ENCODE results near the gene DOK3.

The DOK3 gene

DNA sequence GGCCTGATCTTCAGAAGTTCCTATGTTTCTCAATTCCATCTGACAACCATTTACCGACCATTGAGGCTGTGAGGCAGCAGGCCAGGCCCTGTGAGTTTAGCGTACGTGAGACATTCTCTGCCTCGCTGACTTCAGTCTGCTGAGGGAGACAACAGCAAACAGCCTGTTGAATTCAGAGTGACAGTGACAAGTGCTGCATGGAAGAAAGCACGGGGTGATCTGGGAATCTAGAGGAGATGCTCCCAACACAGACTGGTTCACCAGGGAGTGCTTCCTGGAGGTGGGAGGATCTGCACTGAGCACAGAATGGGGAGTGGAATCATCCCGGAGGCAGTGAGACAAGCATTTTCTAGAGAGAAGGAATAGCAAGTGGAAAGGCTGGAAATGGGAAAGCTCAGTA lies 17.2 kb upstream of the DOK3 start:
- Histone ChIP-seq H3K36me3 (ENCODE audit: control insufficient read depth, insufficient read depth, low read length) (peaks cover 40% of the 10 kb centered on the region), H3K27me3 (replicated peaks; ENCODE audit: control insufficient read depth, insufficient read depth, low read length) (no peaks in the 10 kb centered on the region), H3K4me3 (replicated peaks; ENCODE audit: low read depth, low read length) (no peak overlapping the region)
- DNase-seq (ENCODE audit: extremely low read depth, insufficient read length) = no peak
- TF ChIP-seq, protein P1, sequence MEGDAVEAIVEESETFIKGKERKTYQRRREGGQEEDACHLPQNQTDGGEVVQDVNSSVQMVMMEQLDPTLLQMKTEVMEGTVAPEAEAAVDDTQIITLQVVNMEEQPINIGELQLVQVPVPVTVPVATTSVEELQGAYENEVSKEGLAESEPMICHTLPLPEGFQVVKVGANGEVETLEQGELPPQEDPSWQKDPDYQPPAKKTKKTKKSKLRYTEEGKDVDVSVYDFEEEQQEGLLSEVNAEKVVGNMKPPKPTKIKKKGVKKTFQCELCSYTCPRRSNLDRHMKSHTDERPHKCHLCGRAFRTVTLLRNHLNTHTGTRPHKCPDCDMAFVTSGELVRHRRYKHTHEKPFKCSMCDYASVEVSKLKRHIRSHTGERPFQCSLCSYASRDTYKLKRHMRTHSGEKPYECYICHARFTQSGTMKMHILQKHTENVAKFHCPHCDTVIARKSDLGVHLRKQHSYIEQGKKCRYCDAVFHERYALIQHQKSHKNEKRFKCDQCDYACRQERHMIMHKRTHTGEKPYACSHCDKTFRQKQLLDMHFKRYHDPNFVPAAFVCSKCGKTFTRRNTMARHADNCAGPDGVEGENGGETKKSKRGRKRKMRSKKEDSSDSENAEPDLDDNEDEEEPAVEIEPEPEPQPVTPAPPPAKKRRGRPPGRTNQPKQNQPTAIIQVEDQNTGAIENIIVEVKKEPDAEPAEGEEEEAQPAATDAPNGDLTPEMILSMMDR (IDR thresholded peaks at IDR 0.05; ENCODE audit: insufficient read depth, low read length, poor library complexity, severe bottlenecking) = no peak

DNA sequence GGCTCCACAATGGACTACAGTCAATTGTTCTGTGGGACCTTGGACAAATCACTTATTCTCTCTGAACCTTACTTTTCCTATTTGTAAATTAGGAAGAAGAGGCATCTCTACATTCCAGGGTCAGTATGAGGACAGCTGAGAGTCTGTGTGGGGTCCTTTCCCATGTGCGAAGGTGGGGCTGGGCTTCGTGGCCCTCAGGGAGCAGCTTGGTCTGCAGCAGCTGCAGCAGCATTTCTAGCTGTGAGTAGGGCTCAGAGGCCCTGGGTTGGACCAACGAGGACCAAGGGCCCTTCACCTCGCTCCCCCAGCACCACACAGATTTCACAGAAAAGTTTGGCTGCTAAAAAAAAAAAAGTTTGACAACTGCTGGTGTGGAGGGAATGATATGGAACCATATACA lies 16.6 kb upstream of the DOK3 start:
- no peak for DNase-seq (ENCODE audit: extremely low read depth, insufficient read length)
- Histone ChIP-seq H3K4me3 (replicated peaks; ENCODE audit: low read depth, low read length) (no peak overlapping the region), H3K27me3 (replicated peaks; ENCODE audit: control insufficient read depth, insufficient read depth, low read length) (no peaks in the 10 kb centered on the region), H3K36me3 (ENCODE audit: control insufficient read depth, insufficient read depth, low read length) (peaks cover 43% of the 10 kb centered on the region)
- TF ChIP-seq, protein P1 (IDR thresholded peaks at IDR 0.05; ENCODE audit: insufficient read depth, low read length, poor library complexity, severe bottlenecking) = no peak

DNA sequence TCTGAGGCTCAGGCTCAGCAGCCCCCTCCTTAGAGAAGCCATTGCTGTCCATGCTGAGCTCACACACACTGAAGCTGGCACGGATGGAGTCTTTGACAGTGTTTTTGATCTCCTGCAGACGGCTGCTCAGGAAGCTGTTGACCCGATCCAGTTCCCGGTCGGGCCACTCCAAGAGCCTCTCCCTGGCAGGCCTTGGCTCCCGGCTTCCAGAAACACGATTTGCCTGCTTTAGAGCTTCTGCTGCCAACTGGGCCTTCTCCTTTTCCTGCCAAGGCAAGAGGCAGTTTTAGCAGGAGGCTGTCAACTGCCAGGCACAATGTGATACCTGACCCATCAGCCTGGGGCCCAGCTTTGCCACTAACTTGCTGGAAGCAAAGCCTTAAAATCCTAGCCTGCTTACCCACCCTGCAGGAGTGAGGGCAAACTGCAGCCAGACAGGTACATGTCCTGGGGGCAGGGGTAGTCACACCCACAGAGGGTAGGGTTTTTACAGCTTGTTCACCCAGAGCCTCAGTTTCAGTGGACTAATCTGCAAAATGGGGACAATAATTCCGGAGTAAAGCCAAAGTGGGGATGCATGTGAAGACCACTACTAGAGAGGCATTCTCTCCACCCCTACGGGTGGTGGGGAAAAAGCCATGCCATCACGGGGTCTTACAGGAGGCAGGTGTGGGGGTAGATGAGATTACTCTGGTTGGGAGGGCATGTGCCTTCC lies 15.5 kb upstream of the DOK3 start:
- no peak overlapping the region for H3K4me3 ChIP-seq (replicated peaks; ENCODE audit: low read depth, low read length)
- TF ChIP-seq, protein P1 (IDR thresholded peaks at IDR 0.05; ENCODE audit: insufficient read depth, low read length, poor library complexity, severe bottlenecking) = no peak
- no peak for DNase-seq (ENCODE audit: extremely low read depth, insufficient read length)
- no peaks in the 10 kb centered on the region for H3K27me3 ChIP-seq (replicated peaks; ENCODE audit: control insufficient read depth, insufficient read depth, low read length)
- peaks cover 51% of the 10 kb centered on the region for H3K36me3 ChIP-seq (ENCODE audit: control insufficient read depth, insufficient read depth, low read length)

DNA sequence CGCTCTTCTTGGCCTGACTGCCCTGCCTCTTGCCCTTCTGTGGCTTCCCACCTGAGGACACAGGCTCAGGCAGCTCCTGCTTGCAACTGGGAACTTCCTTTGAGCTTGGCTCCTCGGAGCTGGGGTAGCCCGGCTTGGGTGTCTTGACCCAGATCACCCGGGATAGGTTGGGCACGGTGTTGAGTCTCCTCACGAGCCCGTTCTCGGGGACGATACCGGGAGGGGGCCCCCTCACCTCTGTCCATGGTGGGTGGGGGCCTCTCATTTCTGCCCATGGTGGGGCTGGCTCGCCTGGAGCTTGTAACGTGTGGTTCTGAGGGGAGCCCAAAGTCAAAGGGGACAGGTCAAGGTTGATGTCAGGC lies 14.9 kb upstream of the DOK3 start:
- no peak for DNase-seq (ENCODE audit: extremely low read depth, insufficient read length)
- Histone ChIP-seq H3K27me3 (replicated peaks; ENCODE audit: control insufficient read depth, insufficient read depth, low read length) (no peaks in the 10 kb centered on the region), H3K36me3 (ENCODE audit: control insufficient read depth, insufficient read depth, low read length) (peaks cover 52% of the 10 kb centered on the region), H3K4me3 (replicated peaks; ENCODE audit: low read depth, low read length) (no peak overlapping the region)
- TF ChIP-seq, protein P1 (IDR thresholded peaks at IDR 0.05; ENCODE audit: insufficient read depth, low read length, poor library complexity, severe bottlenecking) = no peak

DNA sequence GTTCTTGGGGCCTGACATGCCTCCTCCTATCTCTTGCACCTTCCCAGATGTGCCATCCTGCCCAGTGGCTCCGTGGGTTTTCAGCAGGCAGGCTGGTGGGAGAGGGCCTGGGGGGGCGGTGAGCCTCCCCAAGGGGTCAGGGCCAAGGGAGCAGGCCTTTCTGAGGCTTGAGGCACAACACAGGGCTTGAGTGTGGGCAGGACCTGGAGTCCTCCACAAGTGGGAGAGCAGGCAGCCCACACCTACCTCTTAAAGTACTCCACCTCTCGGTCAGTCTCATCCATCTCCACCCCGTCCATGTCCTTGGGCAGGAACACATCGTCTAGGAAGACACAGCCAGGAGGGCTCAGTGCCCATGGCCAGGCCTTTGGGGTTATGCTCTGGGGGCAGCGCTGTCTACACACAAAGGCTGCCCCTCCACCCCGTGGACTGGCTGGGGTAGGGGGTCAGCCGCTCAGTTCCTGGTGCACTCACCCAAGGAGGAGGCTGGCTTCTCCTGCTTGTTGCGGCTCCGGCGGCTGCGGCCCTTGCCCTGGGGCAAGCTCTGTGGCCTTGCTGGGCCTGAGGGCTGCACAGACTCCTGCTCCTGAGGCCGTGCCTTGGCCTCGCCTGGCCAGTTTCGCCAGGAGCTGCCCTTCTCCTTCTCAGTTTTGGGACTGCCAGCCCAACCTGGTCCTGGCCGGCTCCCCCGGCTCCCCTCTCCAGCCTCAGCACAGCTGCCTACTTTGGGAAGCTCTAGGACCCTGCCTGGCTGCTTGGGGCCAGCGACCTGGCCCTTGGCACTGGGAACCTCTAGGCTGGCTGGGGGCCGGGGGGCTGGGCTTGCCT lies 14.3 kb upstream of the DOK3 start:
- TF ChIP-seq, protein P1 (IDR thresholded peaks at IDR 0.05; ENCODE audit: insufficient read depth, low read length, poor library complexity, severe bottlenecking) = no peak
- DNase-seq (ENCODE audit: extremely low read depth, insufficient read length) = no peak
- Histone ChIP-seq H3K4me3 (replicated peaks; ENCODE audit: low read depth, low read length) (no peak overlapping the region), H3K27me3 (replicated peaks; ENCODE audit: control insufficient read depth, insufficient read depth, low read length) (no peaks in the 10 kb centered on the region), H3K36me3 (ENCODE audit: control insufficient read depth, insufficient read depth, low read length) (peaks cover 48% of the 10 kb centered on the region)
